Measurements from ENCODE around the gene MLIP.

DNA sequence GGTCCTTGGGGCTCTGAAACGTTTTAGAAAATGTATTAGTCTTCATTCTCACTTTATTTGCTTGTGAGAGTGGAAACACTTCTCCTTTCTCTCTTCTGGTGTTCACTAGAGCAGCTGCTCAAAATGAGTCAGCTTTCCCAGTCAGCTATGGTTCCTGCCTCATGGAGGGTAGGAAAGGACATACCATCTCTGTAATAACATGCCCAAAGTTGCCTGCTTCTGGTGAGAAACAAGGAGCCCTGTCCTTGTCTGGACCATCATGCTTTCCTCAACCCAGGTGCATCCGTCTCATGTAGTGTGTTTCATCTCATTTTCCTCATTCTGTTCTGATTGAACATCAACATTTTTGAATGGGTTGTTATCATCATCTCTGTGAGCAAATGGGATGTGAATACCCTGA is 179.9 kb downstream of the MLIP start:
- TF ChIP-seq SIN3A (IDR thresholded peaks at IDR 0.05; ENCODE audit: borderline replicate concordance, insufficient read depth, low read depth, low read length) (no peak), POLR2AphosphoS5 (IDR thresholded peaks at IDR 0.05; ENCODE audit: low read depth, low read length) (no peak)
